RWPE2 (cell line): ENCODE data around the gene PSMD11.

Source experiments
- ATAC-seq: fragments of 200-7000 bp; cut with Tn5 transposase; 3 replicates; pipeline ENCODE4 v1.9.1; 2021; ENCODE audit warnings: low read depth
- DNase-seq: peaks from one replicate; pipeline ENCODE4 v3.0.0-alpha.2; 2020; ENCODE audit warnings: low spot score
- H3K27ac ChIP-seq: fragments of 450-650 bp; 2 replicates; pipeline ENCODE4 v1.5.1; 2017; ENCODE audit warnings: mild to moderate bottlenecking; ENCODE audit not compliant: poor library complexity, severe bottlenecking
- H3K27me3 ChIP-seq: fragments of 250-450 bp; sonication (Bioruptor Pico); 2 replicates; pipeline ENCODE4 v1.5.1; 2021; ENCODE audit warnings: mild to moderate bottlenecking, moderate library complexity; ENCODE audit not compliant: insufficient read depth, poor library complexity, severe bottlenecking
- H3K36me3 ChIP-seq: fragments of 250-450 bp; sonication (Bioruptor Pico); 2 replicates; pipeline ENCODE4 v1.5.1; 2020; ENCODE audit warnings: low read depth, mild to moderate bottlenecking, moderate library complexity
- H3K4me1 ChIP-seq: fragments of 250-450 bp; sonication (Bioruptor Pico); 2 replicates; pipeline ENCODE4 v1.5.1; 2021; ENCODE audit warnings: mild to moderate bottlenecking, moderate library complexity; ENCODE audit not compliant: insufficient read depth, poor library complexity, severe bottlenecking
- H3K4me3 ChIP-seq: fragments of 250-450 bp; sonication (Bioruptor Pico); 2 replicates; pipeline ENCODE4 v1.5.1; 2021; ENCODE audit warnings: mild to moderate bottlenecking, moderate library complexity; ENCODE audit not compliant: severe bottlenecking
- H3K9me3 ChIP-seq: fragments of 250-450 bp; sonication (Bioruptor Pico); 2 replicates; pipeline ENCODE4 v1.5.1; 2021; ENCODE audit warnings: mild to moderate bottlenecking, moderate library complexity; ENCODE audit not compliant: severe bottlenecking
- TF ChIP-seq, protein P1 (sequence below): fragments of 450-650 bp; IDR thresholded peaks from one replicate; pipeline ENCODE4 v1.5.1; 2017; ENCODE audit warnings: mild to moderate bottlenecking, moderate library complexity; ENCODE audit not compliant: poor library complexity, severe bottlenecking

PSMD11 gene

DNA sequence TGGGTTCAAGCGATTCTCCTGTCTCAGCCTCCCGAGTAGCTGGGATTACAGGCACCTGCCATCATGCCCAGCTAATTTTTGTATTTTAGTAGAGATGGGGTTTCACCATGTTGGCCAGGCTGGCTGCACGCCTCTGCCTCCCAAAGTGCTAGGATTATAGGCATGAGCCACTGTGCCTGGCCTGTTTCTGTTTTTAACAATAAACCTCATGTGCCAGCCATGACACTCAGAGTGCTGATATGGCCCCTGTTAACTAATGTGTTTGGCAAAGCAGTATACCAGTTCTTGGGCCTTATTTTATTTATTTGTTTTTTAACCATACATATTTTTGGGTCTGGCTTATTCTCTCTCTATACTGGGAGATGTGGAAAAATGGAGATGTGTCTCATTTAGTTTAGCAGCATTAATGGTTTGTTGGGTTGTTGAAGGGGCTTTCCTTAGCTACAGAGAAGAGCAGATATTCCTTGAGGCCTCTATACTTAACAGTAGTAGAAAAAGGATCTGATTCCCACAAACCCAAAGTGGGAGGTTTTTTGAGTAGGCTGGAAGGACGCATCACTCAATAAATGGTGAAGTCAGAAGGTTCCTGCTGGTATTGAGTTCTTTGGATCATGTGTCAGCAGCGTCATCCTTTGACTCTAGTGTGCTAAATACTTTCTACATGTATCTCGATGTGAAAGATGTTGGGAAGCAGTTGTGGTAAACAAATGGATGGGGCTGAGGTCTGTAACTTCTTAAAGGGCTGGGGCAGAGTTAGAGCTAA is 26.3 kb downstream of the PSMD11 start:
- TF ChIP-seq, protein P1, sequence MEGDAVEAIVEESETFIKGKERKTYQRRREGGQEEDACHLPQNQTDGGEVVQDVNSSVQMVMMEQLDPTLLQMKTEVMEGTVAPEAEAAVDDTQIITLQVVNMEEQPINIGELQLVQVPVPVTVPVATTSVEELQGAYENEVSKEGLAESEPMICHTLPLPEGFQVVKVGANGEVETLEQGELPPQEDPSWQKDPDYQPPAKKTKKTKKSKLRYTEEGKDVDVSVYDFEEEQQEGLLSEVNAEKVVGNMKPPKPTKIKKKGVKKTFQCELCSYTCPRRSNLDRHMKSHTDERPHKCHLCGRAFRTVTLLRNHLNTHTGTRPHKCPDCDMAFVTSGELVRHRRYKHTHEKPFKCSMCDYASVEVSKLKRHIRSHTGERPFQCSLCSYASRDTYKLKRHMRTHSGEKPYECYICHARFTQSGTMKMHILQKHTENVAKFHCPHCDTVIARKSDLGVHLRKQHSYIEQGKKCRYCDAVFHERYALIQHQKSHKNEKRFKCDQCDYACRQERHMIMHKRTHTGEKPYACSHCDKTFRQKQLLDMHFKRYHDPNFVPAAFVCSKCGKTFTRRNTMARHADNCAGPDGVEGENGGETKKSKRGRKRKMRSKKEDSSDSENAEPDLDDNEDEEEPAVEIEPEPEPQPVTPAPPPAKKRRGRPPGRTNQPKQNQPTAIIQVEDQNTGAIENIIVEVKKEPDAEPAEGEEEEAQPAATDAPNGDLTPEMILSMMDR, result no peak
- Histone ChIP-seq H3K4me1 (no peaks in the 10 kb centered on the region), H3K9me3 (no peaks in the 10 kb centered on the region), H3K36me3 (peaks cover 77% of the 10 kb centered on the region), H3K4me3 (no peak overlapping the region), H3K27ac (no peak overlapping the region), H3K27me3 (no peaks in the 10 kb centered on the region)
- no peak for DNase-seq
- no peak for ATAC-seq

DNA sequence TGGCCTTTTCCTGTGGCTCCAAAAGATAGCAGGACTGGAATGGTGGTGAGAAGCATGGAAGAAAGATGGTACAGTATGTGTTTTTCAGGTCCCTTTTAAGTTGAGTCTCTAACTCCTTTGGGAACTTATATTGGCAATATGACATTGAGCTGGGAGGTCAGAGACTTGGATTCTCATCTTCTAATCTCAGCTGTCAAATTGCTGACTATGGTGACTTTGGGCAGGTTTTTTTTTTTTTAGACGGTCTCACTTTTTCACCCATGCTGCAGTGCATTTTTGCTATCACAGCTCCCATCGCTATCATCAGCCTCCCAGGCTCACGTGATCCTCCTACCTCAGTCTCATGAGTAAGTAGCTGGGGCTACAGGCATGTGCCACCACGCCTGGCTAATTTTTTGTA is 27.3 kb downstream of the PSMD11 start:
- Histone ChIP-seq H3K4me1 (no peaks in the 10 kb centered on the region), H3K36me3 (peaks cover 79% of the 10 kb centered on the region), H3K27me3 (no peaks in the 10 kb centered on the region), H3K4me3 (no peak overlapping the region), H3K27ac (no peak overlapping the region), H3K9me3 (no peaks in the 10 kb centered on the region)
- ATAC-seq, result no peak
- TF ChIP-seq, protein P1, result no peak
- no peak for DNase-seq

DNA sequence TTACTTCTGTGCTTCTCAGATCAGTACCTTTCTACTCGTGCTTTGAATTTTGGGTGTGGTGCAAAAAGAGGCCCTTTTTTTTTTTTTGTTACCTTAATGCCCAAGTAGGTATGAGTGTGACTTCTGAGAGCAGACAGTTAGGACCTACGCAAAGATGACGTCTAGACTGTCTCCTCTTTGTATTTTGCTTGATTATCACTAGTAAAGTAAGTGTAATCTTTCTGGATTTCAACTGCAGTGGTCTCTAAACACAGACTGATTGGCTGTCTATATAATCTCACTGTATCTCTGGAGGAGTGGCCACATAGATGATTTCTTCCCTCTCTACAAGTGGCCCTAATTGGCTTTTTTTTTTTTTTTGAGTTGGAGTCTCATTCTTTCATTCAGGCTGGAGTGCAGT is 30.9 kb downstream of the PSMD11 start:
- H3K27me3 ChIP-seq, result no peaks in the 10 kb centered on the region
- no peaks in the 10 kb centered on the region for H3K4me1 ChIP-seq
- TF ChIP-seq, protein P1, result no peak
- H3K27ac ChIP-seq, result no peak overlapping the region
- H3K4me3 ChIP-seq, result no peak overlapping the region
- ATAC-seq (no peak), DNase-seq (no peak)
- H3K36me3 ChIP-seq, result peaks cover 86% of the 10 kb centered on the region
- H3K9me3 ChIP-seq, result no peaks in the 10 kb centered on the region

DNA sequence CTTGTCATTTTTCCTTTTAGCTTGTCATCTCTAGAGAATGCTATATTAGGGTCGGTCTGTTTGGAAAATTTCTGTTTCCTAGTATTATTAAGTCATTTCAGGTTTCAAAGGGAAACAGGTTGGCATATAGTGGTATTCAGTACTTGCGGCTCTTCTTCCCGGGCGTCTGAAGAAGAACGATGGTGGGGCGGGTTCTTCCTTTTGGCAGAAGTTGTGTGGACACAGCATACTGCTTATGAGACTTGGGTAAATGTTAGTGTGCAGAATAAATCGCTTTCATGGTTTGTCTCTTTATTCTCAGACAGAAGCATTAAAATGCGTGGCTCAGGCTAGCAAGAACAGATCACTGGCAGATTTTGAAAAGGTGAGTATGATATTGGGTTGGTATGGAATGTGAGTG is 32.9 kb downstream of the PSMD11 start:
- H3K4me3 ChIP-seq, result no peak overlapping the region
- H3K36me3 ChIP-seq, result peaks cover 72% of the 10 kb centered on the region
- TF ChIP-seq, protein P1, result no peak
- no peak for ATAC-seq
- no peak overlapping the region for H3K27ac ChIP-seq
- H3K27me3 ChIP-seq, result no peaks in the 10 kb centered on the region
- DNase-seq, result no peak
- H3K4me1 ChIP-seq, result no peaks in the 10 kb centered on the region
- no peaks in the 10 kb centered on the region for H3K9me3 ChIP-seq

DNA sequence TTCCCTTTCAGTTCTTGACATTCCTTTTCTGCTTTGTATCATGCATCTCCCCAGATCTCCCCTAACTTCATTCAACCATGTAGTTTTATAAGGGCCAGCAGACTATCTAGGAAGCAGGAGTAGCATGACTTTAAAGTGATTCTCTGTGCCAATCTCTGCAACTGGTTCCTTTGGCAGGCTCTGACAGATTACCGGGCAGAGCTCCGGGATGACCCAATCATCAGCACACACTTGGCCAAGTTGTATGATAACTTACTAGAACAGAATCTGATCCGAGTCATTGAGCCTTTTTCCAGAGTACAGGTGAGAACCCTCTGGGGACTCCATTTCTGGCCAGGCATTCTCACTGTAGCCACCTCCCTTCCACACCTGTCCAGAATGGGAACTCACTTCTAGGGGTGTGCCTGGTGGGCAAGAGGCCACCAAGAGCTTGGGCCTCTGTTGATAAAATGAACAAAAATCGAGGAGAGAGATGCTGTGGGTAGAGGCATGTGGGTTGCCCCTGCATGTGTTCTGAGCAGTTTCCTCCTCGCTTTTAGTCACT is 34.8 kb downstream of the PSMD11 start:
- Histone ChIP-seq H3K36me3 (peaks cover 62% of the 10 kb centered on the region), H3K27me3 (no peaks in the 10 kb centered on the region), H3K9me3 (no peaks in the 10 kb centered on the region), H3K27ac (no peak overlapping the region), H3K4me1 (no peaks in the 10 kb centered on the region), H3K4me3 (no peak overlapping the region)
- ATAC-seq, result no peak
- no peak for DNase-seq
- TF ChIP-seq, protein P1, result no peak
